Activated naive CD4-positive, alpha-beta T cell treated with Interleukin-2 at 50 U/mL for 16 hours (primary cell): ENCODE results near the gene TSPO2.

Experiments used
- DNase-seq: peaks from one replicate; pipeline ENCODE4 v3.0.0-alpha.2; 2020

TSPO2 gene

GRCh38 chr6:41053041-41053440, 10.8 kb downstream of the TSPO2 start, which contains the start of gene APOBEC2:
Gene APOBEC2 (plus strand): TSS chr6:41053202. CDS start chr6:41053348, 146 bp downstream.
- DNase-seq, result no peak

- no peak for DNase-seq
These were observed 12.2 kb downstream of the TSPO2 start for GRCh38 chr6:41054511-41054910.

GRCh38 chr6:41055149-41055548, 12.9 kb downstream of the TSPO2 start:
- no peak for DNase-seq

GRCh38 chr6:41056768-41057490, 14.7 kb downstream of the TSPO2 start:
- no peak for DNase-seq

GRCh38 chr6:41058783-41059181, 16.5 kb downstream of the TSPO2 start:
- no peak for DNase-seq

- DNase-seq, result no peak
These were observed 17.3 kb downstream of the TSPO2 start for GRCh38 chr6:41059556-41059955.

- DNase-seq, result no peak
These were observed 19.0 kb downstream of the TSPO2 start for GRCh38 chr6:41061196-41061726.

GRCh38 chr6:41062056-41062455, 19.8 kb downstream of the TSPO2 start:
- no peak for DNase-seq

GRCh38 chr6:41063884-41064285, 21.6 kb downstream of the TSPO2 start:
- no peak for DNase-seq

GRCh38 chr6:41064841-41065240, 22.6 kb downstream of the TSPO2 start:
- no peak for DNase-seq

GRCh38 chr6:41065550-41066026, 23.3 kb downstream of the TSPO2 start:
- no peak for DNase-seq

- DNase-seq, result peak; percentile 63
These were observed 24.6 kb downstream of the TSPO2 start for GRCh38 chr6:41066867-41067304.

- DNase-seq, result no peak
These were observed 29.2 kb downstream of the TSPO2 start for GRCh38 chr6:41071501-41071922.

- peak; percentile 100 for DNase-seq
These were observed 29.9 kb downstream of the TSPO2 start, which contains the start of gene OARD1 for GRCh38 chr6:41071923-41072835. Gene OARD1 (minus strand): TSS chr6:41072356. CDS start chr6:41071634, 722 bp downstream.

GRCh38 chr6:41072836-41073202, 30.6 kb downstream of the TSPO2 start, which contains the start of gene NFYA:
Gene NFYA (plus strand): TSS chr6:41072974. CDS start chr6:41079090, 6,116 bp downstream.
- no peak for DNase-seq

- peak; percentile 82 for DNase-seq
These were observed 31.1 kb downstream of the TSPO2 start for GRCh38 chr6:41073203-41073967.

GRCh38 chr6:41073968-41074691, 31.9 kb downstream of the TSPO2 start:
- DNase-seq, result no peak

- DNase-seq, result no peak
These were observed 32.6 kb downstream of the TSPO2 start for GRCh38 chr6:41074692-41075436.

- no peak for DNase-seq
These were observed 33.7 kb downstream of the TSPO2 start for GRCh38 chr6:41075651-41076626.

GRCh38 chr6:41077536-41077935, 35.3 kb downstream of the TSPO2 start:
- DNase-seq, result no peak
